Smooth muscle cell (in vitro differentiated cells): ENCODE data around the gene CLMP. TPM values are rescaled to one million over a fixed set of nuclear protein-coding genes. Genes with fewer than 3 reads are reported as not detected.

ENCODE experiments used
- DNase-seq: peaks from one replicate; lab custom pipeline; 2025; ENCODE audit not compliant: unreplicated experiment; lab: John Stamatoyannopoulos, UW
- H2AFZ ChIP-seq: fragments of 200-600 bp; sonication (generic); 2 replicates; pipeline ENCODE4 v1.6.0; 2016; ENCODE audit warnings: antibody characterized with exemption, low read depth, mild to moderate bottlenecking
- H3F3A ChIP-seq: fragments of 200-600 bp; sonication (generic); 2 replicates; pipeline ENCODE4 v1.6.0; 2017; ENCODE audit warnings: antibody characterized with exemption, low read depth
- H3K27ac ChIP-seq: fragments of 200-600 bp; sonication (generic); 2 replicates; pipeline ENCODE4 v1.5.1; 2016; ENCODE audit warnings: low read depth, mild to moderate bottlenecking
- H3K27me3 ChIP-seq: fragments of 200-600 bp; sonication (generic); 2 replicates; pipeline ENCODE4 v1.6.1; 2016; ENCODE audit warnings: low read depth, mild to moderate bottlenecking
- H3K36me3 ChIP-seq: fragments of 200-600 bp; sonication (generic); 2 replicates; pipeline ENCODE4 v1.5.1; 2016; ENCODE audit warnings: low read depth
- H3K4me1 ChIP-seq: fragments of 200-600 bp; sonication (generic); 2 replicates; pipeline ENCODE4 v1.5.1; 2016; ENCODE audit warnings: low read depth
- H3K4me2 ChIP-seq: fragments of 200-600 bp; sonication (generic); 2 replicates; pipeline ENCODE4 v1.6.0; 2016; ENCODE audit warnings: mild to moderate bottlenecking
- H3K4me3 ChIP-seq: fragments of 200-600 bp; sonication (generic); 2 replicates; pipeline ENCODE4 v1.5.1; 2016; ENCODE audit warnings: mild to moderate bottlenecking
- H3K79me2 ChIP-seq: fragments of 200-600 bp; sonication (generic); 2 replicates; pipeline ENCODE4 v1.6.0; 2016; ENCODE audit warnings: low read depth, mild to moderate bottlenecking
- H3K9ac ChIP-seq: fragments of 200-600 bp; sonication (generic); 2 replicates; pipeline ENCODE4 v1.6.0; 2016; ENCODE audit warnings: low read depth
- H3K9me3 ChIP-seq: fragments of 200-600 bp; sonication (generic); replicated peaks from 2 replicates; pipeline ENCODE4 v1.5.1; 2016; ENCODE audit warnings: low read depth
- H4K20me1 ChIP-seq: fragments of 200-600 bp; sonication (generic); 2 replicates; pipeline ENCODE4 v1.6.0; 2016; ENCODE audit warnings: low read depth
- WGBS: methylation state at CpG from one replicate; pipeline ENCODE4 v1.1.7; 2016; ENCODE audit warnings: low lambda C conversion rate; 5-methylcytosine and 5-hydroxymethylcytosine counted together
- polyA plus RNA-seq: library from polyadenylated mRNA; unstranded; fragments of >200 nt; fragmentation: Nextera tagmentation; extraction: Ambion mirVana; gene quantifications from 2 replicates; pipeline ENCODE4 v1.2.1, GENCODE V29; 2016
- total RNA-seq: library from RNA; depleted of rRNA; stranded (reverse); fragments of >200 nt; gene quantifications from 2 replicates; pipeline ENCODE4 v1.2.3, GENCODE V29; 2014
- TF ChIP-seq, protein P1 (sequence below): fragments of 200-600 bp; sonication (generic); IDR thresholded peaks from 2 replicates; pipeline ENCODE4 v1.5.1; 2017; ENCODE audit warnings: borderline replicate concordance, mild to moderate bottlenecking, antibody characterized with exemption; ENCODE audit not compliant: insufficient read depth, poor library complexity, severe bottlenecking

Gene CLMP
- total and polyA plus RNA-seq, 2 experiments from 2014 or later: 74.0 to 176 TPM

DNA sequence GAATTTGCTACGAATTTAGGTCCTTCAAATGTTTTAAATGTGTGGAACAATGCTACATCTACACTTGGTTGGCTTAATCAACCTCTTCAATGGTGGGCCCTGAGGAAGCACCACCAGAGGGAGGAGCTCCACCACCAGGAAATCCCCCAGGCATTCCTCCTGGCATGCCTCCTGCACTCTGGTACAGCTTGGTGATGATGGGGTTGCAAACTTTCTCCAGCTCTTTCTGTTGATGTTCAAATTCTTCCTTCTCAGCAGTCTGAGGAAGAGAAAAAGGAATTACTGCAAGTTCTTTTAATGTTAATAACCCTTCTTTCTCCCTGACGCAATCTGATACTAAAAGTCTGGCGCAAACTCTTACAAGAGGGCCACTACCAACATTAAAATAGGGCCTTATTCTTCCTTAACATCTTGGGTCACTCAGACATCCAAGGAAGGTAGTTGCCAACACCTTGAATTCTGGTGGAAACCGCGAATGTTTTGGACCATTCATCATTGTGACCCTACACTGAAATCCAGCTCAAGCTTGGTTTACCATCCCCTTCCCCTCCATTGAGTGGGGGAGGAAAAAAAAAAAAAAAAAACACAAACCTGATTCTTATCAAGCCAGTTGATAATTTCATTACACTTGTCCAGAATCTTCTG, 137.3 kb downstream of the CLMP start:
- no peak for DNase-seq
- no peak overlapping the region for H2AFZ ChIP-seq
- H3K4me2 ChIP-seq: no peak overlapping the region
- no peak overlapping the region for H3K4me3 ChIP-seq
- 92% methylated on average over 5 of the region's 5 CpGs for WGBS
- no peak overlapping the region for H3K9ac ChIP-seq
- peaks cover 28% of the 10 kb centered on the region for H3K36me3 ChIP-seq
- peaks cover 58% of the 10 kb centered on the region for H3F3A ChIP-seq
- TF ChIP-seq, protein P1, sequence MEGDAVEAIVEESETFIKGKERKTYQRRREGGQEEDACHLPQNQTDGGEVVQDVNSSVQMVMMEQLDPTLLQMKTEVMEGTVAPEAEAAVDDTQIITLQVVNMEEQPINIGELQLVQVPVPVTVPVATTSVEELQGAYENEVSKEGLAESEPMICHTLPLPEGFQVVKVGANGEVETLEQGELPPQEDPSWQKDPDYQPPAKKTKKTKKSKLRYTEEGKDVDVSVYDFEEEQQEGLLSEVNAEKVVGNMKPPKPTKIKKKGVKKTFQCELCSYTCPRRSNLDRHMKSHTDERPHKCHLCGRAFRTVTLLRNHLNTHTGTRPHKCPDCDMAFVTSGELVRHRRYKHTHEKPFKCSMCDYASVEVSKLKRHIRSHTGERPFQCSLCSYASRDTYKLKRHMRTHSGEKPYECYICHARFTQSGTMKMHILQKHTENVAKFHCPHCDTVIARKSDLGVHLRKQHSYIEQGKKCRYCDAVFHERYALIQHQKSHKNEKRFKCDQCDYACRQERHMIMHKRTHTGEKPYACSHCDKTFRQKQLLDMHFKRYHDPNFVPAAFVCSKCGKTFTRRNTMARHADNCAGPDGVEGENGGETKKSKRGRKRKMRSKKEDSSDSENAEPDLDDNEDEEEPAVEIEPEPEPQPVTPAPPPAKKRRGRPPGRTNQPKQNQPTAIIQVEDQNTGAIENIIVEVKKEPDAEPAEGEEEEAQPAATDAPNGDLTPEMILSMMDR: no peak
- peaks cover 78% of the 10 kb centered on the region for H4K20me1 ChIP-seq
- H3K27me3 ChIP-seq: no peaks in the 10 kb centered on the region
- H3K9me3 ChIP-seq: no peaks in the 10 kb centered on the region
- H3K79me2 ChIP-seq: peaks cover 38% of the 10 kb centered on the region
- H3K4me1 ChIP-seq: peaks cover 28% of the 10 kb centered on the region
- peak overlapping the region; percentile 99 for H3K27ac ChIP-seq

DNA sequence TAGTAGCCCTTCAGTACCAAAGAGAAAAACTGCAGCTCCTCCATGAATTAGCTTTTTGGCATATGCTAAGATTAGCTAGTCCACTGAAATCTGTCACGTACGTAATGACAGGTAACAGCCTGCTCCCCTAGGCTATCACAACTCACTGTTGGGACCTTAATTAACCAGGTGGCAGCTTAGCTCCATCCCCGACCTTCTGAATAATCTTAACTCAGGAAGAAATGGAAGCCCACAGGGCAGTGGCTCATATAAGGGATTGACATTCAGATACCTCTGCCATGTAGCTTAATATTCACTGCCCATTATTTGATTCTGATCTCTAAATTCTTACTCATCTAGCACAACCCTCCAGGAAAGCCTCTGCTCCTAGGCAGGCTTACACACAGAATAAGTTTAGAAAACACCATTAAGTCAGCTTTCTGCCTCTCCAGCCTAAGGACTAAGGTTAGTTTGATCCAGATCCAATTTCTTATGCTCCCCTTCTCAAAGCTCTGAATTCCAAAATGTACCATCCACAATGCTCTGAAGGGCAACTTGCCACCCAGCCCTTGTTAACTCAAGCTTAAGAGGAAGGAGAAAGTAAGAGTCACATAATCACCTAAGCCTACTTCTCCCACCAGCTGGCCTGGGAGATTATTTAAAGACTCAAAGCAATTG, 138.1 kb downstream of the CLMP start:
- peak overlapping the region; percentile 27 for H3K27ac ChIP-seq
- no peak overlapping the region for H3K4me3 ChIP-seq
- peaks cover 58% of the 10 kb centered on the region for H3F3A ChIP-seq
- H3K4me2 ChIP-seq: no peak overlapping the region
- TF ChIP-seq, protein P1: no peak
- no peak overlapping the region for H2AFZ ChIP-seq
- H3K9ac ChIP-seq: no peak overlapping the region
- H4K20me1 ChIP-seq: peaks cover 78% of the 10 kb centered on the region
- no peak for DNase-seq
- H3K9me3 ChIP-seq: no peaks in the 10 kb centered on the region
- H3K27me3 ChIP-seq: no peaks in the 10 kb centered on the region
- H3K4me1 ChIP-seq: peaks cover 28% of the 10 kb centered on the region
- H3K36me3 ChIP-seq: peaks cover 28% of the 10 kb centered on the region
- peaks cover 38% of the 10 kb centered on the region for H3K79me2 ChIP-seq
- WGBS: 86% methylated on average over 3 of the region's 3 CpGs

DNA sequence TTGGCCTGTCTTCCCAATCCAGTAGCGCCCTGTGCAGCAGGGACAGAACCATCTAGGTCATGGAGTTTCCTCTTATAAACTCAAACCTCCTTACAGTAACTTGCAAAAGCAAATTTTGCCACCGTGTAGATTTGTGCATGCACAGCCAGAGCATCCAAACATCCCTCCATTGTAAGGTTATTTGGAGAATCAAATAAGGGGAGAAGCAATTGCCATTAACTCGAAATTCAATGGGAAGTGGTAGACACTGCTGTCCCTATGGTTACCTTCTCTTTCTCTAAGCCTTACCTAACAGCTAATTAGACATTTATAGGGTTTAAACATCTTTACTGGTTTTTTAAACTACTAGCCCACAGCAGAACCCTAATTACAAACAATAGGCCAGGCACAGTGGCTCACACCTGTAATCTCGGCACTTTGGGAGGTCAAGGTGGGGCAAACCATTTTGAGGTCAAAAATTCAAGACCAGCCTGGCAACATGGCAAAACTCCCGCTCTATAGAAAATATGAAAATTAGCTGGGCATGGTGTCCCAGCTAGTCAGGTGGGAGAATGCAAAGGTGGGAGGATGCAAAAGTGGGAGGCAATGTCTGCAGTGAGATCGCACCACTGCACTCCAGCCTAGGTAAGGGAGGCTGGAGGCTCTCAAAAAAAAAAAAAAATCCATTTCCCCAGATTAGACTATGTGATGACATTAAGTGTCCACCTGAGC, 139.7 kb downstream of the CLMP start:
- Histone ChIP-seq H3K9me3 (no peaks in the 10 kb centered on the region), H3K4me1 (peaks cover 21% of the 10 kb centered on the region), H4K20me1 (peaks cover 63% of the 10 kb centered on the region), H3F3A (peaks cover 51% of the 10 kb centered on the region), H2AFZ (no peak overlapping the region), H3K4me2 (no peak overlapping the region), H3K4me3 (no peak overlapping the region), H3K27ac (no peak overlapping the region), H3K36me3 (peaks cover 28% of the 10 kb centered on the region), H3K79me2 (peaks cover 22% of the 10 kb centered on the region), H3K9ac (no peak overlapping the region), H3K27me3 (no peaks in the 10 kb centered on the region)
- no peak for DNase-seq
- TF ChIP-seq, protein P1: no peak
- 79% methylated on average over 6 of the region's 6 CpGs for WGBS
